DMS53 treated with DMSO at 0.1 percent for 48 hours (cell line): ENCODE results near the gene NPHS1.
"Not testable (repeated sequence)": the region's sequence is repeated elsewhere in the genome, so short reads cannot be mapped to it uniquely, and the experiment has no call there.

Experiments used
- DNase-seq: peaks from one replicate; lab custom pipeline; 2025; ENCODE audit not compliant: unreplicated experiment; lab: John Stamatoyannopoulos, UW

The NPHS1 gene

DNA sequence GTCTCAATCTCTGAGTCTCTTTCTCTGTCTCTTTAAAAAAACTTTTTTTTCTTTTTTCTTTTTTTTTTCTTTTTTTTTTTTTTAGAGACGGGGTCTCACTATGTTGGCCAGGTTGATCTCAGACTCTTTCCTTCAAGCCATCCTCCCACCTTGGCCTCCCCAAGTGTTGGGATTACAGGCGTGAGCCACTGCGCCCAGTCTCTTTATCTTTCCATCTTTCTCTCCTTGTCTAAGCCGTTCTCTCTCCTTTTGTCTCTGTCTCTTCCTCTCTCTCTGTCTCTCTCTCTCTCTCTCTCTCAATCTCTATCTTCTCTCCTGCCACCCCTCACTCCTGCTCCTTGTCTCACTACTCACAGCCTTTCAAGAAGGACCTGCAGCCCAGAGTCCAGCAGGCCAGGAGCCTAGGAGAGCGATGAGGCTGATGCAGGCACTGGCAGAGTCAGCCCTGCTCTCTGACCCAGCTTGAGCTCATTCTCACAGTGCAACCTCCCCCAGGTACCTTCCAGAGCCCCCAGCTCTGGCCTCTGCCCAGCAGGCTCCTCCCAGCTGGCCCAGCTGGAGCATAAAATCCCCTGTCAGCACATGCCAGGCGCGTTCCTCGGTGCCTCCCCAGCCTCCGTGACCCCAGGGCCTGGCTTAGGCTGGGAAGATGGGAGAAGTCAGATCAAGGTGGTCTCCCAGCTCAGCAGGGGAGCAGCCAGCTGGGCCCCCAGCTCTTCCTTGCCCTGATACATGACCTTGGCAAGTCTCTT, at the start of gene NPHS1:
Gene NPHS1, minus strand, starts transcription at position 476 of the 752 bp plus-strand sequence. CDS start 667 bp downstream, outside the sequence.
- no peak for DNase-seq

DNA sequence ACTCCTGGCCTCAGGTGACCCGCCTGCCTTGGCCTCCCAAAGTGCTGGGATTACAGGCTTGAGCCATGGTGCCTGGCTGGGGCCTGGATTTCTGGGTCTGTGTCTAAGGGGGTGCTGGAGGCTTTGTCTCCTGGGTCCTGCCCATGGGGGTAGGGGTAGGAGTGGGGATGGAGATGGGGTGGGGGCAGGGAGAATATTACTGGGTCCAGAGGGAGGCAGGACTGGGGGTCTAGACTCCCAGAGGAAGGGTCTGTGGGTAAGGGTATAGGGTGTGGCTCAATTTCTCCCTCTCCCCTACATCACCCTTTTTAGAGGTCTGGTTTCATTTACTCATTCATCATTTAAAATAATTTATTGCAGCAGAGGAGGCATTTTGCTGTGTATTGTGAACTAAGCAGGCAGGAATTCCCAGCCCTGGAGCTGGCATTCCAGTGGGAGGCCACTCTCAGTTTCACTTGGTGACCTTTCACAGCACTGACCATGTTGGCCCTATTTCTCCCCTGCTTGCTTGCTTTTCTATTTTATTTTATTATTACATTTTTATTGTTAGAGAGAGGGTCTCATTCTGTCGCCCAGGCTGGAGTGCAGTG, 48.8 kb upstream of the NPHS1 start:
- DNase-seq = no peak

- DNase-seq = peak; percentile 81
Observed at GRCh38 chr19:35899547-35900214, 47.4 kb upstream of the NPHS1 start.

DNA sequence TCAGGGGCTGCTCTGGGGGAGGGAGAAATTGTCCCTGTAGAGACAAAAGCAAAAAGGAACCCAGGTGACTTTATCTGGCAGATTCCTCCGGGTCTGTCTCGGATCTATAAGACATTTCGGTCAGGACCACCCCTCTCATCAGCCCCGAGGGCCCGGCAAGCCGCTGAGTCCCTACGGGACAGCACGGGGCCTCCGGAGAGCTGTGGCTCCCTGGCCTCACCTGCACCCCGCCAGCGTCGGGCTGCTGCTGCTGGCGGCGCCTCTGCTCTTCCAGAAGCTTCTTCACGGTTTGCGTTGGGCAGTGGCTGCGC, 46.1 kb upstream of the NPHS1 start:
- DNase-seq = no peak

GRCh38 chr19:35897706-35898451, 45.6 kb upstream of the NPHS1 start:
- DNase-seq = no peak

GRCh38 chr19:35896643-35897040, 44.3 kb upstream of the NPHS1 start:
- no peak for DNase-seq

GRCh38 chr19:35895911-35896642, 43.8 kb upstream of the NPHS1 start:
- DNase-seq = no peak

- no peak for DNase-seq
Observed at GRCh38 chr19:35894342-35894741, 42.0 kb upstream of the NPHS1 start.

DNA sequence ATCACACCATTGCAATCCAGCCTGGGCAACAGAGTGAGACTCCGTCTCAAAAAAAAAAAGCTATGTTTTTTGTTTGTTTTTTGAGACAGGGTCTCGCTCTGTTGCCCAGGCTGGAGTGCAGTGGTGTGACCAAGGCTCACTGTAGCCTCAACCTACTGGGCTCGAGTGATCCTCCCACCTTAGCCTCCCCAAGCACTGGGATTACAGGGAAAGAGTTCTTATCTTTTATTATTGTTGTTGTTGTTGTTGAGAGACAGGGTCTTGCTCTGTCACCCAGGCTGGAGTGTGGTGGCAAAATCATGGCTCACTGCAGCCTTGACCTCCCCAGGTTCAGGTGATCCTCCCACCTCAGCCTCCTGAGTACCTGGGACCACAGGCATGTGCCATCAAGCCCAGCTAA, 39.5 kb upstream of the NPHS1 start:
- DNase-seq = not testable (repeated sequence)

GRCh38 chr19:35890113-35890650, 37.9 kb upstream of the NPHS1 start:
- no peak for DNase-seq

DNA sequence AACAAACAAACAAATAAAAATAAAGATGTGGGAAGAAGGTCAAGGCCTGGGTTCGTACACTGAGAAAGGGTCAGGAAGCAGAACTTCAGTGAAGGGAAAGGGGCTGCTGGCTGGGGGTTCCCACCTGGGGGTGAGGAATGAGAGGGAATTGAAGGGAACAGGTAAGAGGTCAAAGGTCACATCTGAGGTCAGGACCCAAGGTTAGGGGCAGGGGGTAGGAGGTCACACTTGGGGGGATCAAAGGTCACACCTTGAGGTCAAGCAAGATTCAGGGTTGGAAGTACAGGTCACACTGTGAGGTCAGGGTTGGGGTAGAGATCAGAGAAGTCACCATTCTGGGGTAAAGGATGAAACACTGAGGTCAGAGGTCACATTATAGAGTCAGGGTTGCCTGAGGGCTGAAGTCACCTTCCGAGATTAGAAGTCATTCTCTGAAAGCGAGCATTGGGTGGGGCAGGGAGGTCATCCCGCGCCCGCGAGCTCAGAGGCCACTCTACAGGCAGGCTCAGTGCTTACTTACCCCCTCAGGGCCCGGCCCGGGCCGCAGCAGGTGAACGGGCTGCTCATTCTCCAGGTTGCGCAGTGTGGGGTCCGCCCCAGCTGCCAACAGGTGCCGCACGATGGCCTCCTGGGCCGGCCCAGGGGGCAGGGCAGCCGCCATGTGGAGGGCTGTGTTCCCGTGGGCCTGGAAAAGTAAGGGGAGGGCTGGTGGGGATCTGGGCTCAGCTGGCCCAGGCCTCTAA, 37.2 kb upstream of the NPHS1 start:
- DNase-seq = no peak

GRCh38 chr19:35888398-35888797, 36.1 kb upstream of the NPHS1 start:
- no peak for DNase-seq

- DNase-seq = no peak
Observed at GRCh38 chr19:35887197-35887596, 34.9 kb upstream of the NPHS1 start.

- no peak for DNase-seq
Observed at GRCh38 chr19:35885904-35886303, 33.6 kb upstream of the NPHS1 start.

DNA sequence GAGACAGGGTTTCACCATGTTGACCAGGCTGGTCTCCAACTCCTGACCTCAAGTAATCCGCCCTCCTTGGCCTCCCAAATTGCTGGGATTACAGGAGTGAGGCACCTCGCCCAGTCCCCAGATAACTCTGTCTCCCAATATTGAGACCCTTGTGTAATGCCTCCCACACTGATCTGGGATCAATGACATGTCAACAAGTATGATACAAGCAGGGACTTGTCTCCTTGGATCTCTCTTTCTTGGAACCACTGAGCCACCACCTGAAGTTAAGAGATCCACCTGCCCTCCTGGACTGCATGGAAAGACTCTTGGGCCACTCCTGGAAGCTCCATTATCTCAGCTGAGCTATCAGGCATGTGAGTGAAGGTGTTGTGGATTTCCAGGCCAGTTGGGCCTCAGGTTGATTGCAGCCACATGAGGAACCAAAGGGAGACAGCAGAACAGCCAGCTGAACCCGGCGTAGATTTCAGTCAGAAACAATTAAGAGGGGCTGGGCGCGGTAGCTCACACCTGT, 33.0 kb upstream of the NPHS1 start:
- no peak for DNase-seq

- no peak for DNase-seq
Observed at GRCh38 chr19:35883882-35884281, 31.6 kb upstream of the NPHS1 start.

- peak; percentile 87 for DNase-seq
Observed at GRCh38 chr19:35882114-35882832, 30.0 kb upstream of the NPHS1 start.

DNA sequence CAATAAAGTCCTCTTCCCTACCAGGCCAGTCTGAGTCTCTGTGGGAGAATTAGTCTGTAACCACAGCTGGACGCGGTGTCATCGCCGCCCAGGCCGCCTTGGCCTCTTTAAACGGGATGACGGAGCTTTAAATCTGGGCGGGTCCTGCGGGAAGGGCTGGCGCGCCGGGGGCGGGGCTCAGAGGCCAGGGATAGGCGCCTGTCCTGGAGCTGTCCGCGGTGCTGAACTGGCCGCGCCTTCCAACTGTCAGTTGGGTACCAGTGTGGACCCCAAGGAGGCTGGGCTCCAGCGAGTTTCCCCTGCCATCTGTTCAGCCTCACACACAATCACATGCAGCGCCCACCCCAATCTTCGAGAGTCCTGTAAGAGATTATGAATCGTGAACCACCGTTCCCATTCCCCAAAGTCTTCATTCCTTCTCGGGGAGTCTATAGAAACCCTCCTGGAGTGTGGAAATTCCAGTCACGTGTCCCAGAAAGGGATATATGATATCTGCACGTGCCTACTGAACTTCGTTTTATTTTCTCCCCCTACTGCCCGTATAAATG, 27.5 kb upstream of the NPHS1 start:
- DNase-seq = peak; percentile 92

DNA sequence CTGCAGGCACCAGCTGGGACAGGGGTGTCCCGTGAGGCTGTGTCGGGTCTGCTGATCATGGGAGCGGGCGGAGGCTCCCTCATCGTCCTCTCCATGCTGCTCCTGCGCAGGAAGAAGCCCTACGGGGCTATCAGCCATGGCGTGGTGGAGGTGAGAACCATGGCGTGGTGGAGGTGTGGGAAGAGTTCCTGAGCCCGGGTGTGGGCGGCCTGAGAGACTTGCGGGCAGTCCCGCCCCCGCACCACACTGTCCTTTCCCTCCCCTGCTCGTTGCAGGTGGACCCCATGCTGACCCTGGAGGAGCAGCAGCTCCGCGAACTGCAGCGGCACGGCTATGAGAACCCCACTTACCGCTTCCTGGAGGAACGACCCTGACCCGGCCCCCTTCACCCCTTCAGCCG, 26.8 kb upstream of the NPHS1 start:
- DNase-seq = no peak
